Naive thymus-derived CD8-positive, alpha-beta T cell (primary cell): ENCODE data around the gene HOXC11. TPM values are rescaled to one million over a fixed set of nuclear protein-coding genes. Genes with fewer than 3 reads are reported as not detected.

ENCODE experiments used
- ATAC-seq, 2 donors: fragments of 150-1000 bp; cut with Tn5 transposase in 1 of 2; sonication (Bioruptor Pico), chemical (Tn5 transposase) in 1 of 2; 1 replicate in 1 of 2; 2 replicates in 1 of 2; pipeline ENCODE4 v1.10.0; 2021; ENCODE audit warnings: mild to moderate bottlenecking in 2 of 2, moderate library complexity in 2 of 2
- POLR2A ChIA-PET: fragments of 350-600 bp; sonication (Branson Sonifier 250); formaldehyde crosslinking; loops from one replicate; lab custom pipeline; 2021; ENCODE audit warnings: antibody characterized with exemption; lab: Charles Lee
- DNase-seq, 10 donors: peaks; one replicate each; pipeline versions ENCODE4 v3.0.0 to v3.0.0-alpha.2; 2020 to 2022
- H3K27ac Mint-ChIP-seq, 10 donors: one replicate each; pipeline ENCODE4 v1.8.0; 2020 to 2022; ENCODE audit warnings: mild to moderate bottlenecking in 10 of 10, mixed read lengths in 10 of 10, moderate library complexity in 4 of 10, inconsistent platforms in 1 of 10
- H3K27me3 Mint-ChIP-seq, 5 donors: one replicate each; pipeline ENCODE4 v1.8.0; 2021 to 2022; ENCODE audit warnings: mixed read lengths in 5 of 5
- H3K36me3 Mint-ChIP-seq, 3 donors: one replicate each; pipeline ENCODE4 v1.8.0; 2020 to 2022; ENCODE audit warnings: mixed read lengths in 3 of 3, mild to moderate bottlenecking in 2 of 3, inconsistent platforms in 1 of 3
- H3K4me1 Mint-ChIP-seq, 4 donors: one replicate each; pipeline ENCODE4 v1.8.0; 2021 to 2022; ENCODE audit warnings: mixed read lengths in 4 of 4
- H3K4me3 Mint-ChIP-seq, 10 donors: one replicate each; pipeline ENCODE4 v1.8.0; 2020 to 2022; ENCODE audit warnings: mild to moderate bottlenecking in 10 of 10, mixed read lengths in 10 of 10, moderate library complexity in 6 of 10, inconsistent platforms in 1 of 10
- H3K9me3 Mint-ChIP-seq, 9 donors: one replicate each; pipeline ENCODE4 v1.8.0; 2020 to 2022; ENCODE audit warnings: mixed read lengths in 9 of 9, mild to moderate bottlenecking in 3 of 9, inconsistent platforms in 1 of 9, moderate library complexity in 1 of 9
- polyA plus RNA-seq, 3 donors: library from polyadenylated mRNA; unstranded; fragments of 300-500 nt; fragmentation: Illumina TruSeq; gene quantifications; one replicate each; pipeline ENCODE4 v1.2.3, GENCODE V29; 2021
- total RNA-seq, 8 experiments: library from RNA in 2 of 8; stranded (reverse) in 2 of 8; gene quantifications; one replicate each; pipeline ENCODE4 v1.2.3 and lab custom pipeline; 2021 to 2026

Gene HOXC11
- total and polyA plus RNA-seq, 5 experiments from 2014 or later, result not detected

DNA sequence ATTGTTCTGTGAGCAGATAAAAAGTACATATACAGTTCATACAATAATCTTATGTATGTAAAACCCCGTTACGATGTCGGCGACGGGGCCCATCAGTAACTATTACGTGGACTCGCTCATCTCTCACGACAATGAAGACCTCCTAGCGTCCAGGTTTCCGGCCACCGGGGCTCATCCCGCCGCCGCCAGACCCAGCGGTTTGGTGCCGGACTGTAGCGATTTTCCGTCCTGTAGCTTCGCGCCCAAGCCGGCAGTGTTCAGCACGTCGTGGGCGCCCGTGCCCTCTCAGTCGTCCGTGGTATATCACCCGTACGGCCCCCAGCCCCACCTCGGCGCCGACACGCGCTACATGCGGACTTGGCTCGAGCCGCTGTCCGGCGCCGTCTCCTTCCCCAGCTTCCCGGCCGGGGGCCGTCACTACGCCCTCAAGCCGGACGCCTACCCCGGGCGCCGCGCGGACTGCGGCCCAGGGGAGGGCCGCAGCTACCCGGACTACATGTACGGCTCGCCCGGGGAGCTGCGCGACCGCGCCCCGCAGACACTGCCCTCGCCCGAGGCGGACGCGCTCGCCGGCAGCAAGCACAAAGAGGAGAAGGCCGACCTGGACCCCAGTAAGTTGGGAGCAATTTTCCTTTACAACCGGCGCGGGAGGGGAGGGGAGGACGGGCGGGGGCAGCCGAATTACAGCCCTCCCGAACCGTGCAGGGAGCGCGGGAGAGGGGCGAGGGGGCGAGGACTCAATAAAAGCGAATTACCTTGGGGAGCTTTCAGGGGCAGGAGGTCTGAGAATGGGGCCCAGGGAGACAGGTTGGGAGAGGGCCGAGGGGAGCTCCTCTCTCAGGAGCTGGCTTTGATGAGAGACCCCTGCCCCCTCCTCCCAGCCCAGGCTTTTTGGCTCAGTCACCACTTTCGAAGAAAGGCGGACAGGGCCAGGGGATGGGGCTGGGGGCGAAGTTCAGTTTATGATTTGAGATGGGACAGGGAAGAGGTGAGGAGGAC lies 27.5 kb downstream of the HOXC11 start, which contains the start of gene HOXC9:
Gene HOXC9 (plus strand): TSS at position 46 of the 999 bp plus-strand sequence. CDS start 28 bp downstream, at position 74.
- H3K27ac Mint-ChIP-seq, result peak within 1 kb of the TSS in 1 of 10 donors; percentile 49
- H3K27me3 Mint-ChIP-seq, result peaks cover 44 to 100% (median 84%) of the 10 kb centered on the region in 5 donors
- POLR2A ChIA-PET, result interaction anchor here (1.0 kb wide), 1 partner anchor 35 kb away, joined by 3 read pairs; no protein-coding TSS in a partner anchor
- H3K9me3 Mint-ChIP-seq, result peaks cover 0 to 2% (median 0%) of the 10 kb centered on the region in 9 donors
- H3K4me1 Mint-ChIP-seq, result peaks cover 18 to 52% (median 33%) of the 10 kb centered on the region in 4 donors
- ATAC-seq, result no peak
- H3K36me3 Mint-ChIP-seq, result peaks cover 0 to 5% (median 4%) of the 10 kb centered on the region in 3 donors
- no peak for DNase-seq
- peak within 1 kb of the TSS in 9 of 10 donors; percentile 8 to 70 (median 58) for H3K4me3 Mint-ChIP-seq

DNA sequence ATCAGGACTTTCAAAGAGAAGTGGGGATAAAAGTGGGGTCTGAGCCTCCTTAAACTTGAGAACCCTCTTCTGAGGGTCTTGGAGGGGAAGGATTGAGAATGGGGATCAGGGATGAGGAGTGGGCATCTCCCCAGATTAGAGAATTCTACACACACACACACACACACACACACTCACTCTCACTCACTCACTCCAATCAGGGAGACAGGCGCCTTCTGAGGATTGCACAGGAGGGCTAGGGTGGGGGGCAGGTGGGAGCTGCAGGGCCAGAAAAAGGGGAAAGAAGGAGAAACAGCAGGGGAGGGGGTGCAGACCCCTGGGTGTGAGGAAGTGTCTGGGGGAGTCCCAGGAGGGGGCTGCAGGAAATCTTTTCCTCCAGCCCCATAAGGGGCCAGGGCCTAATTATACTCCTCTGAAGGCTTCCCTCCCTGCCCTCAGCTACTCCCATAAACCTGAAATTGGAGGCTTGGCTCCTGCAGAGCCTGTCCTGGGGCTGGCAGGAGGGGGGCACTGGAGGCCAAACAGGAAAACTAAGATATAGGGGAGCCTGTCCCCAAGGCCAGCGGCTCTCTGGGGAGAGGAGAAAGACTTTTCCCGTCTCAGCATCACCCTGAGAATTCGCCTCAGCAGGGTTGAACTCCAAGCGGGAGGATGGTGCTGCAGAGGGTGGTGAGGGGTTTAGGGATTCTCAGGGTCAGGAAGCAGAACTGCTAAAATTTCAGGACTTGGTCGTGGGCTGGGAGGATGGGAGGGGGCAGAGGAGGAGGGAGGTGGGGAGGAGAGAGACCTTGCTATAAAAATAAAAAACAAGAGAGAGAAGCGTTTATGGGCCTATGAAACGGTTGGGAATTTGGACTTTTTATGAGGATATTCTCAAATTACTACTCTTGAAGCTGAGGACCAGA lies 28.6 kb downstream of the HOXC11 start:
- peak in 1 of 10 donors; percentile 24 for DNase-seq
- peak overlapping the region in 1 of 10 donors; percentile 20 for H3K27ac Mint-ChIP-seq
- POLR2A ChIA-PET, result no interaction called here

DNA sequence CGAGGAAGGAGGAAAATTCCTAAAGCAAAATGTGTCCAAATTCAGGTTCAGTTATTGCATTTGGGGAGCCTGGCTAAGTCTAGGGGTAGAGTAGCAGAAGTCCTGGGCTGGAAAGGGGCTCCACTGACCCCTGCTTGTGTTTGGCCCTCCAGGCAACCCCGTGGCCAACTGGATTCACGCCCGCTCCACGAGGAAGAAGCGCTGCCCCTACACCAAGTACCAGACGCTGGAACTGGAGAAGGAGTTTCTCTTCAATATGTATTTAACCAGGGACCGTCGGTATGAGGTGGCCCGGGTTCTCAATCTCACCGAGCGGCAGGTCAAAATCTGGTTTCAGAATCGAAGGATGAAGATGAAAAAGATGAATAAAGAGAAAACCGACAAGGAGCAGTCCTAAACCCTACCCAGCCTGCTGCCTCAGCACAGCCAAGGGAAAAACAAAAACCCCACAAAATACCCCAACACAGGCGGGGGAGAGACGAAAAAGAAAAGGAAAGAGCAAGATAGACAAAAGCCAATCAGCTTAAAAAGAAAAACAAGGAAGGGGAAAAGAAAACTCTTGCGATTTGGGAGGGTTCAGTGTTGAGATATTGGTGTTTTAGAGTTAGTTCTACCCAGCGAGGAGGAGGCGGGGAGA lies 29.5 kb downstream of the HOXC11 start:
- H3K9me3 Mint-ChIP-seq, result peaks cover 0 to 2% (median 0%) of the 10 kb centered on the region in 9 donors
- DNase-seq (no peak), ATAC-seq (no peak)
- peaks cover 0 to 5% (median 4%) of the 10 kb centered on the region in 3 donors for H3K36me3 Mint-ChIP-seq
- peak overlapping the region in 1 of 10 donors; percentile 65 for H3K27ac Mint-ChIP-seq
- POLR2A ChIA-PET, result no interaction called here
- peak overlapping the region in 2 of 10 donors; percentile 43 to 66 for H3K4me3 Mint-ChIP-seq
- peaks cover 21 to 46% (median 31%) of the 10 kb centered on the region in 4 donors for H3K4me1 Mint-ChIP-seq
- H3K27me3 Mint-ChIP-seq, result peaks cover 53 to 100% (median 86%) of the 10 kb centered on the region in 5 donors

More for the DNA sequence above, 28.6 kb downstream of the HOXC11 start:
- peaks cover 0 to 5% (median 4%) of the 10 kb centered on the region in 3 donors for H3K36me3 Mint-ChIP-seq
- H3K4me1 Mint-ChIP-seq, result peaks cover 20 to 52% (median 31%) of the 10 kb centered on the region in 4 donors
- H3K4me3 Mint-ChIP-seq, result peak overlapping the region in 3 of 10 donors; percentile 12 to 34 (median 14)
- H3K9me3 Mint-ChIP-seq, result peaks cover 0 to 2% (median 0%) of the 10 kb centered on the region in 9 donors
- peaks cover 54 to 100% (median 86%) of the 10 kb centered on the region in 5 donors for H3K27me3 Mint-ChIP-seq
- no peak for ATAC-seq

DNA sequence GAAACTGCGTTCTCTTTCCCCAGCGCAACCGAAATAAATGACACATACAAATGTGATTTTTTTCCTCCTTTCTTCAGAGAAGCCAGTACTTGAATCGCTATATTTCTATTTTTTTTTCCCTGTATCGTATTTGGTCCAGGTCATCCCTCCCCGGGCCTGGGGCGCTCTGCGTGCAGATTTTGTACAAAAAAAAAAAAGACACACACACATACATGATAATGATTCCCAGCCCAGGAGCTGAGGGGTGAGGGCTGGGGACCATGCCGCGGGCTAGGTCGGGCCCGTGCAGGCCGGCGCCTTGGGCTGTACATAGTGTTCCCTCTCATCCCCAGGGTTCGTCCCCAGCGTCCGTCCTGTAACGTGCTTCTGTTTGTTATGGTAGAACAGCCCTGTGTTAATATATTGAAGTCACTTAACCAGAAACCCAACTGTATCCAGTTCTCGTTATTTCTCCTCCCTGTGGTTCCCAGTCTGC lies 30.0 kb downstream of the HOXC11 start:
- H3K27me3 Mint-ChIP-seq, result peaks cover 55 to 100% (median 84%) of the 10 kb centered on the region in 5 donors
- ATAC-seq, result no peak
- no peak for DNase-seq
- H3K9me3 Mint-ChIP-seq, result no peaks in the 10 kb centered on the region
- peaks cover 19 to 41% (median 26%) of the 10 kb centered on the region in 4 donors for H3K4me1 Mint-ChIP-seq
- peaks cover 0 to 4% (median under 1%) of the 10 kb centered on the region in 3 donors for H3K36me3 Mint-ChIP-seq
- H3K4me3 Mint-ChIP-seq, result no peak overlapping the region
- POLR2A ChIA-PET, result no interaction called here
- peak overlapping the region in 1 of 10 donors; percentile 65 for H3K27ac Mint-ChIP-seq

DNA sequence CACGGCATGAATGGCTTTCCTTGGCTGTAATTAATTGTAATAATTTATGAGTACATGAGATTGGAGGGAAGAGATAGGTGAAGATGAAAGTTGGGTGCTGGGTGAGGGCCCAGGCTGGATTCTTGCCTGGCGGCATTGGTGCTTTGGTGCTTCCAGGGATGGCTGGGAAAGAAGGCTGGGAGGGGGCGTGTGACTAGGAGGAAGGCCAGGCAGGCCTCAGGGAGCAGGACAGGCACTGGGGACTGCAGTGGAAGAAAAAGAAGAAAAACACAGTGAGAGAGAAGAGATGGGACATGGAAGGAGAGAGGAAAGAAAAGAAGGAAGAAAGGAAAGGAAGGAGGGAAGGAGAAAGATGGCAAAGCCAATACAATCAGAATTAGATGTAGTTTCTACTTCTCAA lies 30.7 kb downstream of the HOXC11 start:
- Mint-ChIP-seq H3K27ac (peak overlapping the region in 1 of 10 donors; percentile 42), H3K4me1 (peaks cover 17 to 36% (median 25%) of the 10 kb centered on the region in 4 donors), H3K36me3 (peaks cover 0 to 3% (median 0%) of the 10 kb centered on the region in 3 donors), H3K4me3 (peak overlapping the region in 1 of 10 donors; percentile 35), H3K27me3 (peaks cover 51 to 100% (median 78%) of the 10 kb centered on the region in 5 donors), H3K9me3 (no peaks in the 10 kb centered on the region)
- POLR2A ChIA-PET, result interaction anchor here (0.7 kb wide), 1 partner anchor 104 kb away, joined by 3 read pairs; no protein-coding TSS in a partner anchor
- ATAC-seq, result no peak
- DNase-seq, result peak in 1 of 10 donors; percentile 14

DNA sequence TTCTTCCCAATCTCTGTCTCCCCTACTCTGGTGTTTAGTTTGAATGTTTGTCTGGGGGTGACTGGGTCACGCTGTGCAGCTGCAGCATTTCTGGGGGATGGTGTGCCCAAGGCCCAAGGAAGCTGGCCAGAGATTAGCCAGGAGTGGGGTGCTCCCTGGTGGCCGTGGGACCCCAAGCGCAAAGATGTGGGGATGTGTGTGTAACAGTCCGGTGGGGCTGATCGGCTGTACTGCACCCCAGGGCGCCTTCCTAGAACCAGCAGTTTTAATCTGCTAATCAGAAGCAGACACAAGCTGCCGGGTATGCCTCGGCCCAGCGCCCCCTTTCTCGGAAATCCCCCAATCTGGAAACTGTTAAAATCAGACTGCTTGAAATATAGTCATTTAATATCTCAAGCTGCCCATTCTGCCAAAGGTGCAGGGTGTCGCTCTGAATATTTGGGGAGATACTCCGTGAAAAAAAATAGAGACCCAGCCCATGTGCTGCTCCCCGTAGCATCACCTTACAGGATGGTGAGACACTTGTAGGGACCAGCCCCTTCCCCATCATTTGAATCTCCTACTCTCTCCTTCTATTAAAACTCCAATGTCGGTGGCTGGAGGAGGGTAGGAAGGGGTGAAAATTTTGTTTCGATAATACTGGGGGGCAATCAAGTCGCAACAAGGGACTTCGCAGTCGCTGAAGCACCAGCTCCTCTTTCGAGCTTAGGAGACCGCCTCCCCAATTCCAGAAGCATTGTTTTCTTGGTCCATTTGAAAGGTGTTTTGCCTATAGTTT lies 31.3 kb downstream of the HOXC11 start:
- POLR2A ChIA-PET, result interaction anchor here (0.7 kb wide), 1 partner anchor 104 kb away, joined by 3 read pairs; no protein-coding TSS in a partner anchor
- H3K27ac Mint-ChIP-seq, result no peak overlapping the region
- no peaks in the 10 kb centered on the region for H3K36me3 Mint-ChIP-seq
- no peak overlapping the region for H3K4me3 Mint-ChIP-seq
- peaks cover 47 to 100% (median 75%) of the 10 kb centered on the region in 5 donors for H3K27me3 Mint-ChIP-seq
- no peaks in the 10 kb centered on the region for H3K9me3 Mint-ChIP-seq
- DNase-seq (peak in 1 of 10 donors; percentile 13), ATAC-seq (no peak)
- H3K4me1 Mint-ChIP-seq, result peaks cover 19 to 40% (median 25%) of the 10 kb centered on the region in 4 donors

DNA sequence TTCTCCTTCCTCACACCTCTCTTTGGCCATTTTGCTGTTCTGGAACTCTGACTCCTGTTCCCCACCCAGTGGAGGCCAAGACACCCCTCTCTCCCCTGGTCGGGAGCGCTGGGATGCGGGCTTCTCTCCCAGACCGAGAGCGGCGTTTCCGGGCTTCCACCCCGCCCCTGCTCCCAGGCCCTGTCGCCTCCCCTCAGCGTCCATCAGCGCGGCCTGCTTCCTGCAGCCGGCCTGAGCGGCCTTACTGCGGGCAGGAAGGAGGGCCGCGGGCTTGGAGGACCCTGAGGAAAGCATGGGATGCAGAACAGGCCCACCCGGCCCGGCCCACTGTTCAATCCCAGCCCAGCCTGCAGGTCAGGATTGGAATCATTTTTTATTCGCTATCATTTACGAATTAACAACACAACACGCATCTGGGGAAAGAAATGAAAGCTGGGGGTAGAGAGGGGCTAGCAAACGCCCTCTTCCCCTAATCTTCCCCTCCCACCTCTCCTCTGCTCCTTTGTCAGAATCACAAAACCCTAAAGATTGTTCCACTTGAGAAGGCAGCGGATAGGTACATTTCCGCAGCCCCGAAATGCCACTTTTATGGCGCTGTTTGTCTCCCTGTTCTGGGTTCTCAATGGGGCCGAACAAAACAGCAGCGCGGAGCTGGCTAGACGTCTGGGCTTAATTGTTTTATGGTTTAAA lies 32.1 kb downstream of the HOXC11 start:
- peak in 1 of 10 donors; percentile 38 for DNase-seq
- Mint-ChIP-seq H3K27me3 (peaks cover 49 to 100% (median 79%) of the 10 kb centered on the region in 5 donors), H3K27ac (peak overlapping the region in 2 of 10 donors; percentile 44 to 72), H3K4me1 (peaks cover 17 to 40% (median 26%) of the 10 kb centered on the region in 4 donors), H3K36me3 (no peaks in the 10 kb centered on the region), H3K9me3 (no peaks in the 10 kb centered on the region), H3K4me3 (peak overlapping the region in 5 of 10 donors; percentile 5 to 92 (median 73))
- ATAC-seq, result no peak
- POLR2A ChIA-PET, result interaction anchor here (0.6 to 1.9 kb wide), 3 partner anchors 203 to 244 kb away, joined by 4 to 6 read pairs (median 6); no protein-coding TSS in a partner anchor

DNA sequence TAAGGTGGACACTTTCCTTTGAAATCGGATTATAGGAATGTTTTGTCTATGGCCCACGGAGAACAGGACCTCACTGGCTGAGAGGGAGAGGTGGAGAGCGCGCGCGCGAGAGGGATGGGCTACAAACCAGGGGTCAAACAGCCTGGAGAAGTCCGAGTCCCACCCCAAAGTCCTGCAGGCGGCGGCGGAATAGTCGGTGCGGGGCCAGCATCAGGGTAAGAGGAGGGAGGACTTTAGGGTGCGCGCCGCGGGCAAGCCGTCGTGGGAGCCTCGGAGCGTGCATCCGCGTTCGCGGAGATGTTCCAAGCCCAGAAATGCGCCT lies 32.6 kb downstream of the HOXC11 start:
- POLR2A ChIA-PET, result interaction anchor here (0.6 to 1.9 kb wide), 4 partner anchors 27 to 244 kb away, joined by 4 to 6 read pairs (median 5); partner anchors contain the start of gene HOXC5
- no peaks in the 10 kb centered on the region for H3K9me3 Mint-ChIP-seq
- H3K36me3 Mint-ChIP-seq, result no peaks in the 10 kb centered on the region
- DNase-seq (peak in 1 of 10 donors; percentile 36), ATAC-seq (no peak)
- H3K27ac Mint-ChIP-seq, result peak overlapping the region in 2 of 10 donors; percentile 44 to 72
- H3K4me3 Mint-ChIP-seq, result peak overlapping the region in 6 of 10 donors; percentile 5 to 92 (median 78)
- H3K4me1 Mint-ChIP-seq, result peaks cover 17 to 40% (median 24%) of the 10 kb centered on the region in 4 donors
- peaks cover 48 to 100% (median 81%) of the 10 kb centered on the region in 5 donors for H3K27me3 Mint-ChIP-seq

DNA sequence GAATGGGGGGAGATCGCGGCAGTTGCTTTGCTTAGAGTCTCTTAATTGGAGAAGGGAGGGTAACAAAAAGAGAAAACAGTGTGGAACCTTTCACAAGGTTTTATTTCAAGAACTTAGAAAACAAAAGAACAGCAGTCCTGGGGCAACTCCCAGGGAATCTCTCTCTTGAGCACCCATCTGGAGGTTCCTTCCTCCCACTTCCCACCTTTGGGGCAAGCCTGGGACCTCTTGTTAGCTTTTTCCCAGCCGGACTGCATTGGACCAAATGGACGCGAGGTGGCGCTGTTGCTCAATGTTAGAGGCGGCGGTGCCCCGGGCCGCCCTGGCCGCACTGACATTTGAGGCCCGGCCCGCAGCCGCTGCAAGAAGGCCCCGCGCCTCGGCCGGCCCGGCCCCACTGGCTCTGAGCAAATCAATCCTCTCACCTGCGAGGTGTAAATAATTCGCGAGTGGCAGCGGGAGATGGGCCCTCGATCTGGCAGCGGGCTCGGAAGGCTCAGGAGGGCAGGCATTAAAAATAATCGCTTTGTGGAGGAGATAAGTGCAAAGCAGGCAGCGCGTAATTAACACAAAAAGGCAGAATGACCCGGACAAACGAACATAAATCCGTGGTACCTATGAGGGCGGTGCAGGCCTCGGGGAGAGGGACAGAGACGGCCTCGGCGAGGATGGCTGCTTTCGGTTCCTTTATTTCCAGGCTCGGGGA lies 33.1 kb downstream of the HOXC11 start:
- Mint-ChIP-seq H3K36me3 (no peaks in the 10 kb centered on the region), H3K27me3 (peaks cover 51 to 100% (median 84%) of the 10 kb centered on the region in 5 donors), H3K4me1 (peaks cover 20 to 42% (median 24%) of the 10 kb centered on the region in 4 donors), H3K4me3 (peak overlapping the region; percentile 71 to 92 (median 82)), H3K9me3 (no peaks in the 10 kb centered on the region), H3K27ac (peak overlapping the region in 2 of 10 donors; percentile 57 to 72)
- DNase-seq (peak; percentile 66 to 93 (median 82)), ATAC-seq (peak; percentile 79 to 82)
- POLR2A ChIA-PET, result interaction anchor here (0.6 to 1.9 kb wide), 6 partner anchors 11 to 243 kb away, joined by 3 to 6 read pairs (median 4); partner anchors contain the start of gene HOXC5
